WTC11 (cell line): Measurements from ENCODE around the gene HOXA1.

ENCODE experiments used
- ATF1 ChIP-seq: sonication (generic); formaldehyde crosslinking; IDR thresholded peaks from 2 replicates; pipeline ENCODE4 v1.8.1; 2023; ENCODE audit warnings: mild to moderate bottlenecking, moderate library complexity, missing genetic modification reagents
- E2F5 ChIP-seq: sonication (generic); formaldehyde crosslinking; IDR thresholded peaks from 2 replicates; pipeline ENCODE4 v1.8.1; 2022; ENCODE audit warnings: mild to moderate bottlenecking, moderate library complexity, missing genetic modification reagents
- MXD4 ChIP-seq: fragments of 250-450 bp; sonication (Bioruptor Pico); IDR thresholded peaks from 2 replicates; pipeline ENCODE4 v1.8.0; 2021; ENCODE audit warnings: mild to moderate bottlenecking, moderate library complexity, borderline replicate concordance
- NFE2L1 ChIP-seq: sonication (generic); formaldehyde crosslinking; IDR thresholded peaks from 2 replicates; pipeline ENCODE4 v1.8.1; 2023; ENCODE audit warnings: missing genetic modification reagents
- USF1 ChIP-seq: sonication (generic); formaldehyde crosslinking; IDR thresholded peaks from 2 replicates; pipeline ENCODE4 v1.8.0; 2022; ENCODE audit warnings: mild to moderate bottlenecking, missing genetic modification reagents
- ZNF138 ChIP-seq: sonication (generic); formaldehyde crosslinking; conservative IDR thresholded peaks from 2 replicates; pipeline ENCODE4 v1.8.1; 2022; ENCODE audit warnings: mild to moderate bottlenecking, moderate library complexity, missing genetic modification reagents
- TF ChIP-seq, protein P1 (sequence below): fragments of 200-600 bp; IDR thresholded peaks from 2 replicates; pipeline ENCODE4 v1.8.0; 2022; ENCODE audit warnings: antibody characterized with exemption

- TF ChIP-seq, protein P1, sequence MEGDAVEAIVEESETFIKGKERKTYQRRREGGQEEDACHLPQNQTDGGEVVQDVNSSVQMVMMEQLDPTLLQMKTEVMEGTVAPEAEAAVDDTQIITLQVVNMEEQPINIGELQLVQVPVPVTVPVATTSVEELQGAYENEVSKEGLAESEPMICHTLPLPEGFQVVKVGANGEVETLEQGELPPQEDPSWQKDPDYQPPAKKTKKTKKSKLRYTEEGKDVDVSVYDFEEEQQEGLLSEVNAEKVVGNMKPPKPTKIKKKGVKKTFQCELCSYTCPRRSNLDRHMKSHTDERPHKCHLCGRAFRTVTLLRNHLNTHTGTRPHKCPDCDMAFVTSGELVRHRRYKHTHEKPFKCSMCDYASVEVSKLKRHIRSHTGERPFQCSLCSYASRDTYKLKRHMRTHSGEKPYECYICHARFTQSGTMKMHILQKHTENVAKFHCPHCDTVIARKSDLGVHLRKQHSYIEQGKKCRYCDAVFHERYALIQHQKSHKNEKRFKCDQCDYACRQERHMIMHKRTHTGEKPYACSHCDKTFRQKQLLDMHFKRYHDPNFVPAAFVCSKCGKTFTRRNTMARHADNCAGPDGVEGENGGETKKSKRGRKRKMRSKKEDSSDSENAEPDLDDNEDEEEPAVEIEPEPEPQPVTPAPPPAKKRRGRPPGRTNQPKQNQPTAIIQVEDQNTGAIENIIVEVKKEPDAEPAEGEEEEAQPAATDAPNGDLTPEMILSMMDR: no peak
- TF ChIP-seq E2F5 (no peak), MXD4 (CRISPR knock-in tag) (no peak), NFE2L1 (CRISPR knock-in tag) (no peak), ATF1 (no peak), USF1 (CRISPR knock-in tag) (no peak), ZNF138 (CRISPR knock-in tag) (no peak)
Measured at GRCh38 chr7:27141923-27142579, 46.3 kb upstream of the HOXA1 start.
